ENCODE results near the gene SIRPA. TPM values are rescaled to one million over a fixed set of nuclear protein-coding genes. Genes with fewer than 3 reads are reported as not detected.
"Not testable (repeated sequence)": the region's sequence is repeated elsewhere in the genome, so short reads cannot be mapped to it uniquely, and the experiment has no call there.

The SIRPA gene
- total RNA-seq, 1 donor from 2014 or later, result not detected

DNA sequence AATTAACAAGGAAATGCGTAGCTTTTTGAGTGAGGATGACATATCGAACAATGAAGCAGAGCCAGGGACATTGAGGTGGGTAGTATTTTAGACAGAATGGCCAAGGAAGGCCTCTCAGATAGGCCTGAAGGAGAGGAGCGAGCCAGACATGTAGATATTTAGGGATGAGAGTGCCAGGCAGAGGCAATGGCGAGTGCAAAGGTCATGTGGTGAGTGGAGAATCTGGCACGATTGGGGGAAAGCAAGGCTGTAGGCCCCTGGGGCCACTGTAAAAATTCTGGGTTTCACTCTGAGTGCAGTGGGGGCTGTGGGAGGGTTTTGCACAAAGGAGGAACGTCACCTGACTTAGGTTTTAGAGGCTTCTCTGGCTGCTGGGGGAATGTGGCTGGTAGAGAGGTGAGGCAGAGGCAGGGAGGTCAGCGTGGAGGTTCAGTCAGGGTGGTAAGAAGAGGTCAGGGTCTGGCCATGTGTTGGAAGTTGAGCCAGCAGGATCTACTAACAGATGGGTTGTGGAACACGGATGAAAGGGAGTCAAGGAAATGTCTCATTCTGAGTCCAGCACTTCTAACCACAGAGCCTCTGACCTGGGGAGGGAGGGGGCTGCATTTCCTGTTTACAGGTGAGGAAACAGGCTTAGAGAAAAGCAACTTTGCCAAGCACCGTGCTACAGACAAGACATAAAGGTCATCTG is 11.3 kb downstream of the SIRPA start:
- intact Hi-C loops (cut with micrococcal nuclease), result no loop called here

DNA sequence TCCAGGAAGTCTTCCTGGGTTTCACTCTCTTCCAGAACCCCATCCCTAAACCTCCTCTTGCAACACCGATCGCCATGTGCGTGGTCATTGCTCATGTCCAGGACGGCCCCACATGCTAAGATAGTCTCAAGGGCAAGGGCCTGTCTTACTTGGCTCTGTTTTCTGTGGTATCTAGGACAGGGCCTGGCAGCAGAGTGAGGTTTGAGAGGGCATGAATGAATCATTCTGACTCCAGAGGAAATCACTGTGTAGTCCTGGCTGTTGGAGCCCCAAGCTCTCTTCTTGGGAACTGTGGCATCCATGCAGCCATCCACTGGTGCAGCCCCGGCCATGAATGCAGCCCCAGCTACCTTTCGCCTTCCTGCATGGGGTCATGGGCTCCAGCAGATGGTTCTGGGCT is 12.4 kb downstream of the SIRPA start:
- intact Hi-C loops (cut with micrococcal nuclease), result no loop called here

DNA sequence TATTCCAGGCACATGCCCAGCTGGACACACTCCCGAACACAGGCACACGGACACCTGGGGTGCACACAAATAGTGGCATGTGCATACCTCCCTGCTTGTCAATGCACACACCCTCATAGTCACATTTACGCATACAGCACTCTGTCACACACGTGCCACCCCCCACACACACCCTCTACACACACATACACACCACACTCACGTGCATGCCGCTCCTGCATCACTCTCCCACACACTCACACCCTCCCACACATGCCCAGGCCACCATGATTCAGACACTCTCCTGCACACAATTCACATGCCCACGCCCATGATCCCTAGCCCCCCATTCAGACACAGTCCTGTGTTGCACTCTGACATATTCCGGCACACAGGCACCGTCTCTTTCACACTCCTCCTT is 13.0 kb downstream of the SIRPA start:
- intact Hi-C loops (cut with micrococcal nuclease), result no loop called here

DNA sequence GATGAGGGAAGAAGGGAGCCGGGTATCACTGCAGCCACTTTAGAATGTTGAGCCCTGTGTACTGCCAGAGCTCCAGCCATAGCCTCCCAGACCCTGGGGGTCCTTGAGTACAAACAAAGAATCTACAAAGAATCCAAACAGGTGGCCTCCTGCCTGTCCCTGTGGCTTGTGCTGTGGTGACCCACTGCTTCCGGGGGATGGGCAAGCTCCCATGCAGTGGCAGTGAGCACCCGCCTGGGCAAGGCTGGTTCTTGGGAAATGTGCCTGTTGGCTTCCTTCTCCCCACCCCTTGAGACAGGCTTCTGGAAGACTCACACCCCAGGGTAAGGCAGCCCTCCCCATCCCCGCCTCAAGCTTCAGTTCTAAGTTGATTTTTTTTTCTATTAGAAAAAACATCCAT is 13.9 kb downstream of the SIRPA start:
- intact Hi-C loops (cut with micrococcal nuclease), result no loop called here

DNA sequence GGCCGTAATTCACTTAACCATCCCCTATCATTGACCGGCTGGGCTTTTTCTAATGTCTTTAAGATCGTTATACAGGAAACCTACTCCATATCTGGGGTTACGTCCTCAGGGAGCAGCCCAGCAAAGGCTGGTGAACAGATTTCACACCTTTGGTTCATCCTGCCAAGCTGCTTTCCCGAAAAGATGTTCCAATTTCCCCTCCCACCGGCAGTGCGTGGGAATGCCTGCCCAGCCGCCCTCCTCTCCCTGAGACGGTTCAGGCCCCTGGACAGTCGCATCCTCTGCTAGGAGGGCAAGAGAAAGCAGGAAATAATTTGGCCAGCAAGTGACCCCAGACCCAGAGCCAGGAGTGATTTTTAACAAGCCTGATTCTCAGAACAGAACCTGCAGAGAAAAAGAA is 16.3 kb downstream of the SIRPA start:
- intact Hi-C loops (cut with micrococcal nuclease), result no loop called here

DNA sequence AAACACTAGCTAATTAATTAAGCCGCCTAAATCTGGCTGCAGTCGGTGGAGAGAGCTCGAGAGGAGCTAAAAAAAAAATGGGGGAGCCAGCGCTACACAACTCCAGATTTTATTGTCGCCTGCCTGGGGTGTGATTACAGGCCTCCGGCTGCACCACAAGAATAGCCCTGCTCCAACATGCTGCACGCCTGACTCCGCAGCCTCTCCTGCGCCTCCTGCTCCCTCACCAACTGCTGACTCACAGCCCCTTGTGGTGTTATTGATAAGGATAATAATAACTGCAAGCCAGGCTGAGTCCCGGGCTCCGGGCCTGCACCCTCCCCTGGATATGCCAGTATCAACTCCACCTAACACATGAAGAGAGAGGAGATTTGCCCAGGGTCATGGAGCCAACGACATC is 16.8 kb downstream of the SIRPA start:
- intact Hi-C loops (cut with micrococcal nuclease), result no loop called here

DNA sequence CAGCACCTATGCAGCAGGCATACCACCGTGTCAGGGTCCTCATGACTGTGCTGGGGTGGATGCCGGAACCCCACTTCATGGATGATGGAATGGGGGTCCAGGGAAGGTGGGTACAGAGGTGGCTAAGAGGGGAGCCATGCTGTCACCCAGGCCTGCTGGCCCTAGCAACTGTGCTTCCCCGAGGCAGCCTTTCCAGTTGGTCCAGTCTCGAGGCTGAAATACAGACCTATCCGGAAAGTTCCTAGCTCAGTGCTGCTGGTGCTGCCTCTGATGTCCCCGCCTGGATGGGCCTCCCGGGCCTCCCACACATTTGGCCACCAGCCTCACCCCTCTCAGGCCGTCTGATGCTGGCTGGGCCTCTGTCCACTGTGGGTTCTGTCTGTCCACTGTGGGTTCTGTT is 17.4 kb downstream of the SIRPA start:
- intact Hi-C loops (cut with micrococcal nuclease), result no loop called here

DNA sequence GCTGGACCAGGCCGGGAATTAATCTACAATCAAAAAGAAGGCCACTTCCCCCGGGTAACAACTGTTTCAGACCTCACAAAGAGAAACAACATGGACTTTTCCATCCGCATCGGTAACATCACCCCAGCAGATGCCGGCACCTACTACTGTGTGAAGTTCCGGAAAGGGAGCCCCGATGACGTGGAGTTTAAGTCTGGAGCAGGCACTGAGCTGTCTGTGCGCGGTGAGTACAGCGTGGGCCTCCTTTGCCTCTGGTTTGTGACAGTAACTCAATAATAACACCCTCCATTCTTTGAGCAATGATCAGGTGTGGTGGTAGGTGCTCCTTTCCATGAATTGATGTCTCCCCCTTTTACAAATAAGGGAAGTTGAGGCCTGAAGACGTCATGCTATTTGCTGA is 20.0 kb downstream of the SIRPA start:
- intact Hi-C loops (cut with micrococcal nuclease), result not testable (repeated sequence)

DNA sequence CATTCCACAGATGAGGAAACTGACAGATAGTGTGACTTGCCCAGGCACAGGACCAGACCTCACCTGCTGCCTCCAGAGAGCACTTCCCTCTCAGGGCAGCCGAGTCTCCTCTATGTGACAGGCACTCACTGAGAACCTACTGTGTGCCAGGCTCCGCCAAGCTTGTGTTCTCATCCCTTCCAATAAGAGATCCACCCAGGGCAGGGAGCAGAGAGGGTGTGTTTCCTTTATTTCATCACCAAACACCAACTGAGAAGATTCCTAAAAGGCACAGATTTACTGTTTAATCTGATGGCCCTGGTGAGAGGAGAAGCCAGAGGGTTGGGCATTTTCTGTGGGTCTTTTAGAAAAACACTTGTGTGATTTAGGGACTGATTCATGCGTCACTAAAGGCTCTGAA is 20.5 kb downstream of the SIRPA start:
- intact Hi-C loops (cut with micrococcal nuclease), result no loop called here

DNA sequence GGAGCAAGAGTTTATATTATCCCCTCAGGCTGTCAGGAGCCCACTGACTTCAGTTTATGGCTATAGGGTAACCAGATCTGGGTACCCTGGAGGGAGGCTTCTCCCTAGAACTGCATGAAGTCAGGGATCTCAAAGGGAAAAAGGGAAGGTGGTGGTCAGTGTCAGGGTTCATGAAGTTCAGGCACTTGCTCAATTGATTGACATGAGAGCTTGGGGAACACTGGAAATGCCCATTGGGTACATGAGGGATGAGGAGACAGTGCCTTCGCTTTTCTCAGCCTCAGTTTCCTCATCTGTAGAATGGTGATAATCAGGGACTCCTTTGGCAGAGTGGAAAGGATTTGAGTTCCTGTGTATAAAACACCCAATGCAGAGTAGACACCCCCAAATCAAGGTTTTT is 22.6 kb downstream of the SIRPA start:
- intact Hi-C loops (cut with micrococcal nuclease), result no loop called here

DNA sequence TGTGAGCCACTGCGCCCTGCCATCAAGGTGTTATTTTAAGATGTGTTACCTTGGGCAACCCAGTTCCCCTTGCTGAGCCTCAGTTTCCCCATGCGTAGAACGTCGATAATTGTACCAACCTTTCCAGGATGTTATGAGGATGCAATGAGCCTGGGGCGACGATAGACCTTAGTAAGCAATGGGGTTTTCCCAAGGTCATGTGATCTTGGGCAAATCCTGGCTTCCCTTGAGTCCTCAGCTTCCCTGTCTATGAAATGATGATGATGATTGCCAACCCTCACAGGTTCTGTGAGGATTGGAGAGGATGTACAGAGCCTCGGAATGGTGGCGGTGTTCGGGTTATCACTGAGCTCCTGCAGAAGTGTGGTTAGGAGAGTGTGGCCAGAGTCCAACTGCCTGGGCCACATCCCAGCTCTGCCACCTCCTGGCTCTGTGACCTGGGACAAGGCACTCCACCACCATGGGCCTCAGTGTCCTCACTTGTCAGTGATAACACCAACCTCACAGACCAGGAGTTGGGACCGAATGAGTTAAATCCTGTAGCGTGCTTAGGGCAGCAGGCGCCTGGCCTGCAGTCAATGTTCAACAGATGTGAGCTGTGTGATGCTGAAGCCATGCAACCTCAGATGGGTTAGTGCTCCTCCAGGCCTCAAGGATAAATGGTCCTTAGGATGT is 23.4 kb downstream of the SIRPA start:
- intact Hi-C loops (cut with micrococcal nuclease), result no loop called here

DNA sequence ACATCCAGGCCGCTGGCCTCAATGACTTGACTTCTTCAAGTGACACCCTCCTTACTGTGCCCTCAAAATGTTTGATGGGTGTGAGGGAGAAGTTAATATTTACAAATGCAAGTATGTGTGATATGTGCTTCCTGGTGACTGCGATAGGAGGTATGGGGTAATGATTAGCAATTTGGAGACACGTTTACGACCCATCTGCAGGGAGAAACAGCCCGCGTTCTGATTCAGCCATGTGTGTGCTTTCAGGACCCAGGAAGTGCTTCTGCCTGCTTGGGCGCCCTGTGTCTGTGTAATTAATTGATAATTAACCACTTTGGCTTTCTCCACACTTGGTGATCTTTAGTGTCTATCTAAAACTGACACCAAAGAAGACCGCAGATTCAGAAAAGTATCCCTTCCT is 25.0 kb downstream of the SIRPA start:
- intact Hi-C loops (cut with micrococcal nuclease), result no loop called here

DNA sequence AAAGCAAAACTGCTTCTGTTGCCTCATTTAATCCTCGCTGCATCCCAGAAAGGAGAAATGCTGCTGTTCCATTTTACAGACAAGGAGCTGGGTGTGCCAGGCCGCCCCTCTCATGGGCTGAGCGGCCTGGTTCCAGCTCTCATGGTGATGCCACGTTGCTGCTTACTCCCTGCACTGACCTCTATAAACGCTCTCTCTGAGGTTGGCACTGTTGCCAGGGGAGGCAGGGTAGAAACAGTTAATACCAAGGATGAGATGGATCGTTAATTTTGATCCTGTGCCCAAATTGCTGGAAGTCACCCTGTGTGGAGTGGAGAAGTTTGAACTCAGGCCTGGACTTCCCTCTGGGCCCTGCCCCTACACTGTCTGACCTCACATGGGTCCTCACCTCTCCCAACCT is 25.6 kb downstream of the SIRPA start:
- intact Hi-C loops (cut with micrococcal nuclease), result no loop called here

DNA sequence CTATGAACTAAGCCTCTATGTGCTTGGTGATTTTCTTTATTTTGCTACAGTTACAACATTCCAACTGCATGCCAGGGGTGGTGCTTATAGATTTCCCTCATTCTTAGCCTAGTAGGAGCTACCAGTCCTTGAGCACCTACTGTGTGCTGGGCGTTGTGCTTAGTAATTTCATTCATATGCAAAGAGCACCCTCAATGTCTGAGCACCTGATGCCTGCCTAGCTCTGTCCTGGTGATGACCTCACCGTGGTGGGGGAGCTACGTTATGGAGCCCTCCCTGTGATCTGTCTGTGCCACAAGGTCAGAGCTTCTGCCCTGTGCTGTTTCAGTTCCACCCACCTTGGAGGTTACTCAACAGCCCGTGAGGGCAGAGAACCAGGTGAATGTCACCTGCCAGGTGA is 26.8 kb downstream of the SIRPA start:
- intact Hi-C loops (cut with micrococcal nuclease), result not testable (repeated sequence)

DNA sequence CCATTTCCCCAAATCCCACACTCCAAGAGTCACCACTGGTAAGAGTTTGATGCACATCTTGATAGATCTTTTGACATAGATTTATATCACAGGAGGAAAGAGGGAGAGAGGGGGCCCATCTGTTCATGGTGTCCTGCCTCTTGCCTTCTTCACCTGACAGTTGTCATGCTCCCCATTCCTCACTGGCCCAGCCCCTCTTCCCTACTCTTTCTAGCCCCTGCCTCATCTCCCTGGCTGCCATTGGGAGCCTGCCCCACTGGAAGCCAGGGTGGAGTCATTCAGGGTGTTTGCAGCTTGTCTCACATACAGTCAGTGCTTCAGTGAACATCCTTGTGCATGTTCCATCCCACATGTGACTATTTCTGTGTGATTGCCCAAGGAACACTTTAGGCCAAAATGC is 27.6 kb downstream of the SIRPA start:
- intact Hi-C loops (cut with micrococcal nuclease), result no loop called here

DNA sequence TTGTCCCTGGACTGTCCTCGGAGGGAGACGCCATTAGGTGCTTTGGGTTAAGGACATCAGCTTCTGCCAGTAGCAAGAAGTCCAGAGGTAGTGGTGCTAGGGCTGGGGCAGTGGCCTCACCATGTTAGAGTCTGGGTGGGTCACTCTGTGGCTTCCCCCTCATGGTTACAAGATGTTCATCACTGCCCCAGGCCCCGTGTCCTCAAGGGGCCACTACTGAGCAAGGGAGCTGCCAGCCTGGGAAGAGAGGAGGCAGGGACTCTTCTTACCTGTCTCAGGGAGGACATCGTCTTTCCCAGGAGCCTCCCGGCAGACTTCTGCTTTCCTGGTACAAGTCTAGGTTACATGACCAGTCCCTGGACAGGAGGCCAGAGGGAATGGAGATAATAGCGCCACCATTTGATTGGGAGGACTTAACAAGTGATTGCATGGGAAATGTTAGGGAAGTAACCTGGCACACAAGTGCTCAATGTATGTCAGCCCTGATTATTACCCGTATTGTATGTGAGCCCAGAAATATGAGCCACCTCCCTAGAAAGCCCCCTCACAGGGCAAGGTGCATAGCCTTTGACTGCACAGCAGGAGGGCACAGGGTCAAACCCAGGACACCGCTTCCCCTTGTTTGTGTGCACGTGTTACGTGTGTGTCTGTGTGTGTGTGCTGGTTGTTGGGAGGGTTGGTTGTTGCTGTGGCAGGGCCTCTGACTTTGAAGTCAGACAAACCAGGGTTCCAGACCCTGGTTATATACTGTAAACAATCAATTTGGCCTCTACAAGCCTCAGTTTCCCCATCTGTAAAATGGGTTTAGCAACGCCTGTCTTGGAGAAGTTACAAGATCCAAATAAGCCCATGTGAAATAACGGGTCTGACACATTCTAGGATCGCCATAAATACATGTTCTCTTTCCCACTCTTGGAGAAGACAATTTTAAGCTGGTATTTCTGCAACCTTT is 30.0 kb downstream of the SIRPA start:
- intact Hi-C loops (cut with micrococcal nuclease), result no loop called here

DNA sequence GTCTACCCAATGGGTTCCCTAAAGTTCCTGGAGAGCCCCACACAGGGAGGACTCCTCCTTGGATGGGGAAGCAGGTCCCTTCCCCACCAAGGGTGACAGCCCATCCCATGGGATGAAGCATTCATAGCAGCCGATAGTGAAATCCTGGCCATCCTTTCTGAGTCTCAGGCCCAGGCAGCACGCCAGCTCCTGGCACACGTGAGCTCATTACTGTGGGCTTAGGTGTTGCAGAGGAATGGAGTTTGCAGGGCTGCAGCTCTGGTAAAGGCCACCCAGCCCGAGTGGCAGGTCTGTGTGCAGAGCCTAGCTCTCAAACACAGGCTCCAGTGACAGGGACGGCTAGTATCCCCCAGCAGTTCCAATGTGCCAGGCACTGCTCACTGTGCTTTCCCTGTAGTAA is 31.0 kb downstream of the SIRPA start:
- intact Hi-C loops (cut with micrococcal nuclease), result no loop called here

DNA sequence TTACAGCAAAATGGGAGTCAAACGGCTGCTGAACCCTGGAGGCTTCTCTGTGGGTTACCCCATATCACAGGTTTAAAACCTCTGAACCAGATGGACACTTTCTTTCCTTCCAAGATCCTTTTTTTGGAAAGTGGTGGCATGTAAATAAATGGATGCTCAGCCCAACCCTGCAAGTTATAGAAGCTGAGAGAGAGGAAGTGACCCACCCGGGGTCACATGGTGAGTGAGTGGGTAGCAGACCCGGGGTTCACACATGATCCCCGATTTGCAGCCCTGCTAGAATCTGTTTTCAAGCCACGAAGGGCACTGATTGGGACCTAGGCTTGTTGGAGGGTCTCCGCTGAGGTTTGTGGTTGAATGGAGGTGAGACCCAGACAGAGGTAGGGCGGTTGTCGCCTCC is 32.0 kb downstream of the SIRPA start:
- intact Hi-C loops (cut with micrococcal nuclease), result no loop called here

DNA sequence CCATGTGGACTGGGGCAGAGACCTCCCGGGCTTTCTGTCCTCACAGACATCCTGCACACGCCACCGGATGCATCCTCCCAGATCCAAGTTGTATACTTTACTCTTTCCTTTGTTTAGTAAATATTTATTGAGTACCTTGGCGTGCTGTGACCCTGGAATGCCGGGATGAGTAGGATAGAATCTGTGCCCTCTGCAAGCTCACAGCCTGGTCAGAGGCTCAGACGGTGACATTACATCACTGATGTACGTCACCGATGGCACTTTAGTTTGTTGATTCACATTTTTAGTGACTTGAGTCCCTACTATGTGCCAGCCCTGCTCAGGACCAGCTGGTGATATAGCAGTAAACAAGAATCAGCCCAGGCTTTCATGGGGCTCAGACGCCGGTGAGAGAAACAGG is 32.9 kb downstream of the SIRPA start:
- intact Hi-C loops (cut with micrococcal nuclease), result no loop called here

DNA sequence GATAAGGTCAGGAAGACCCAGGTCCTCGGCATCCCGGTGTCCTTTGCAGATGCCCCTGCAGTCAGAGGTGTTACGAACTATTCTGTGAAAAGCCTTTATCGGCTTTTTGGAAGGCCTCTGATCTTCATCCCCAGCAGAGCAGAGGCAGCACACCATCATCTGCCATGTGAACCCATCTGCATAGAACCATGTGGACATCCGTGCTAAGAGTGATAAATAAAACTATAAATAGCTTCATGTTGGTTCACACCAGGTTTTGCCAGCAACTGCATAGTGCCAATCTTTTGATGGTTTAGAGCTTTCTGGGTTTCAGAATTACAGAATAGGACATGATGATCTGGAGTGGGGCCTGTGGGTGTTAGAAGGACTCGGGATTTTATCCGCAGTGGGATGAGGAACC is 33.6 kb downstream of the SIRPA start:
- intact Hi-C loops (cut with micrococcal nuclease), result no loop called here

DNA sequence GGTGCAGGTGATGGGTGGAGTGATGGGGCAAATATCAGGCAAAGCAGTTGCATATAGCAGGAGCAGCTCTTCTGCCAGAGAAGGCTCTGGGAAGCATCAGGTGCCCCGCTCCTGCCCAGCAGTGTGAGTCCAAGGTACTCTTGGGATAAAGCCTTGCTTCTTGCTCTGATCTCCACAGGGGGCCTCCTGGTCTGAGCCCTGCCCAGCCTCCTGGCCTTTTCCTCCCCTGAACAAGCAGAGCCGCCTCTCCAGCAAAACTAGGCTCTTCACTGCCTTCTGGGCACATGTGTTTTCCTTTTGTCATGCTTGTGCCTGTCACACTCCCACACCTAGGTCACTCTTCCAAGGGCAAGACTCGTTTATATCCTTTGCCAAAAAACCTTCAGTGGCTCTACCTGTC is 34.3 kb downstream of the SIRPA start:
- intact Hi-C loops (cut with micrococcal nuclease), result no loop called here

DNA sequence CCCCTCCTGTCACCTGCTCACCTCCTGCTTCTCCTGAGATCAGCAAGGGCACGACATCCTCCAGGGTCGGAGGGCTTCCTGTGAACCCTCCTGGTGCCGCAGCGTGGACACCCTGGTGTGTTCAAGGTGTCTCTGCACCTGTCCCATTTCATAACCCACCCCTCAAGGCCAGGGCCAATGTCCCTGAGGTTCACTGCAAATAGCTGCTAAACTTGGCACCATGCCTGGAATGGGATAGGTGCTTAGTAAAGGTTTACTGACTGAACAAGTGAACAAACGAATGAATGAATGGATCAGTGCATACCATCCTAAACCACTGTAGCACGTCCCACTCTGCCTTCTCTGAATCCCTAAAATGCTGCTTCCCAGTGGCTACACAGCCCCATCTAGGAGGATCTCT is 35.0 kb downstream of the SIRPA start:
- intact Hi-C loops (cut with micrococcal nuclease), result no loop called here
